PFSK-1 (cell line): ENCODE results near the gene HIF1AN.

Experiments
- FOXP2 ChIP-seq: optimal IDR thresholded peaks from 2 replicates; pipeline ENCODE3; 2011; ENCODE audit warnings: borderline replicate concordance, control low read depth, inconsistent platforms; ENCODE audit not compliant: insufficient read depth; ENCODE audit errors: extremely low read length, extremely low read depth
- POLR2AphosphoS5 ChIP-seq: IDR thresholded peaks from 2 replicates; pipeline ENCODE4 v1.6.1; 2012; ENCODE audit warnings: low read depth, mild to moderate bottlenecking, control low read depth, low read length, moderate library complexity
- REST ChIP-seq, 2 experiments: IDR thresholded peaks; 2 replicates each; pipeline versions ENCODE4 v1.6.1 to v1.8.0; 2011 to 2012; ENCODE audit warnings: low read depth in 2 of 2, low read length in 2 of 2, control low read depth in 1 of 2, inconsistent platforms in 1 of 2, mild to moderate bottlenecking in 1 of 2, moderate library complexity in 1 of 2; ENCODE audit not compliant: insufficient read depth in 1 of 2
- SIN3A ChIP-seq: IDR thresholded peaks from 2 replicates; pipeline ENCODE4 v1.6.1; 2012; ENCODE audit warnings: mild to moderate bottlenecking, low read length, moderate library complexity, borderline replicate concordance; ENCODE audit not compliant: insufficient read depth
- TAF1 ChIP-seq: IDR thresholded peaks from 2 replicates; pipeline ENCODE4 v1.6.1; 2012; ENCODE audit warnings: low read length, control low read depth, borderline replicate concordance; ENCODE audit not compliant: insufficient read depth

The HIF1AN gene

GRCh38 chr10:100569687-100570481, 34.1 kb downstream of the HIF1AN start:
- TF ChIP-seq SIN3A (no peak), REST (IDR thresholded peaks at IDR 0.05; ENCODE audit: insufficient read depth in 1 of 2, low read depth in 2 of 2, low read length in 2 of 2) (no peak), POLR2AphosphoS5 (no peak), FOXP2 (no peak)

DNA sequence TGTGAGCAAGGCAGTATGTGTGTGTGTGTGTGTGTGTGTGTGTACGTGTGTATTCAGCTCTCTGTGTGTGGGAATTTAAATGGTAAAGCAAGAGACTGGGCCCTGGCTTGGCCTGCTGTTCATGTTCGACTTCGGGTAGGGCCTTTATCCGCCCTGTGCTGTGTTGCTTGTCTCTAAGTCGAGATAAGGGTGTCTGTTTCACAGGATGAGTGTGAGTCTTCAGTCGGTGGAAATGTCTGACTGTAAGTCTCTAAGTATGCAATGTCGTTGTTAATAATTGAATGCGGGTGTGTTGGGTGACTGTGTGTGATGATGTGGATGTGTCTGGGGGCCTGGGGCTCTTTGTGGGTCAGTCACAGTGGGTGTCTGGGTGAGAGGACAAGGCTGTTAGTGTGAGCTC, 34.8 kb downstream of the HIF1AN start:
- TF ChIP-seq TAF1 (no peak), SIN3A (no peak), POLR2AphosphoS5 (no peak), REST (IDR thresholded peaks at IDR 0.05; ENCODE audit: insufficient read depth in 1 of 2, low read depth in 2 of 2, low read length in 2 of 2) (no peak), FOXP2 (no peak)

- TF ChIP-seq REST (IDR thresholded peaks at IDR 0.05; ENCODE audit: insufficient read depth in 1 of 2, low read depth in 2 of 2, low read length in 2 of 2) (no peak), POLR2AphosphoS5 (no peak), SIN3A (no peak), TAF1 (no peak), FOXP2 (no peak)
Measured at GRCh38 chr10:100571084-100571856, 35.5 kb downstream of the HIF1AN start.

DNA sequence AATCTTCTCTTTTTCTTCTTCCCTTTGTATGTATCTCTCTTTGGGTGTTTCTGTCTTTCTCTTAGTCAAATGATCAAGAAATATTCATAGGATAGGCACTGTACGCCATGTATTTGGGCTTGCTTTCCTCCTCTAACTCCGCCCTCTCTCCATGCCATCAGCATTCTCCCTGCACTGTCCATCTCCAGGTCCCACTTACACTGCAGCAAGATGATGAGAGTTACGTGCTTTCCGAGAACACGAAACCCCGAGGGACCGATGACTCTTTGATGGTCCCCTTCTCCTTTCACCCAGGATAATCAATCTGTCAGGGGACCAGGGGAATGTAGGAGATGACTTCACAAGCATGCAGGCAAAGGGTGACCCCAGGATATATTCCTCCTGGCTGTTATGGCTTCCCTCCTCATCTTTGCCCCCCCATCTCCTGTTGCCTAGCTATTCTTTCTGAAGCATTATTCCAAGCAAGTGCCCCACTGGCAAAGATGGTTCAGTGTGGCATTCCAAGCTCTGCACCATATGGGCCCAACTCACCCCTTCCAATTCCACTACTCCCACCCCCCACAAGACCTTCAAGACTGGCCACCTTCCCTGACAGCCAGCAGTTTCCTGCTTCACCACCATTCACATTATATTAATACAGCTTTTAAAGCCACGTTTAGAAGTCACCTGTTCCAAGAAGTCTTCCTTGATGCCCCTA, 40.0 kb downstream of the HIF1AN start:
- TF ChIP-seq TAF1 (no peak), FOXP2 (no peak), SIN3A (no peak), POLR2AphosphoS5 (no peak), REST (IDR thresholded peaks at IDR 0.05; ENCODE audit: insufficient read depth in 1 of 2, low read depth in 2 of 2, low read length in 2 of 2) (no peak)
